Measurements from ENCODE around the gene SLC16A9.

DNA sequence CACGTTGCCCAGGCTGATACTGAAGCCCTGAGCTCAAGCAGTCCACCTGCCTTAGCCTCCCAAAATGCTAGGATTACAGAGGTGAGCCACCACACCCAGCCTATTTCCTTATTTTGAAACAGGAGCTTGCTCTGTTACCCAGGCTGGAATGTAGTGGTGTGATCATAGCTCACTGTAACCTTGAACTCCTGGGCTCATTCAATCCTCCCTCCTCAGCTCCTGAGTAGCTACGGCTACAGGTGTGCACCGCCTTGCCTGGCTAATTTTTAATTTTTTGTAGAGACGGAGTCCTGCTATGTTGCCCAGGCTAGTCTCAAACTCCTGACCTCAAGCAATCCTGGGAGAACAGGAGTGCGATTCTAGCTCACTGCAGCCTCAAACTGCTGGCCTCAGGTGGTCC lies 31.9 kb upstream of the SLC16A9 start:
- TF ChIP-seq POLR2A (IDR thresholded peaks at IDR 0.05): no peak
- TF ChIP-seq, protein P1, sequence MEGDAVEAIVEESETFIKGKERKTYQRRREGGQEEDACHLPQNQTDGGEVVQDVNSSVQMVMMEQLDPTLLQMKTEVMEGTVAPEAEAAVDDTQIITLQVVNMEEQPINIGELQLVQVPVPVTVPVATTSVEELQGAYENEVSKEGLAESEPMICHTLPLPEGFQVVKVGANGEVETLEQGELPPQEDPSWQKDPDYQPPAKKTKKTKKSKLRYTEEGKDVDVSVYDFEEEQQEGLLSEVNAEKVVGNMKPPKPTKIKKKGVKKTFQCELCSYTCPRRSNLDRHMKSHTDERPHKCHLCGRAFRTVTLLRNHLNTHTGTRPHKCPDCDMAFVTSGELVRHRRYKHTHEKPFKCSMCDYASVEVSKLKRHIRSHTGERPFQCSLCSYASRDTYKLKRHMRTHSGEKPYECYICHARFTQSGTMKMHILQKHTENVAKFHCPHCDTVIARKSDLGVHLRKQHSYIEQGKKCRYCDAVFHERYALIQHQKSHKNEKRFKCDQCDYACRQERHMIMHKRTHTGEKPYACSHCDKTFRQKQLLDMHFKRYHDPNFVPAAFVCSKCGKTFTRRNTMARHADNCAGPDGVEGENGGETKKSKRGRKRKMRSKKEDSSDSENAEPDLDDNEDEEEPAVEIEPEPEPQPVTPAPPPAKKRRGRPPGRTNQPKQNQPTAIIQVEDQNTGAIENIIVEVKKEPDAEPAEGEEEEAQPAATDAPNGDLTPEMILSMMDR (IDR thresholded peaks at IDR 0.05): no peak

All from thyroid gland (tissue), 4 donors.